ENCODE results near the gene NAT8.
"Not testable (repeated sequence)": the region's sequence is repeated elsewhere in the genome, so short reads cannot be mapped to it uniquely, and the experiment has no call there.

NAT8 gene

DNA sequence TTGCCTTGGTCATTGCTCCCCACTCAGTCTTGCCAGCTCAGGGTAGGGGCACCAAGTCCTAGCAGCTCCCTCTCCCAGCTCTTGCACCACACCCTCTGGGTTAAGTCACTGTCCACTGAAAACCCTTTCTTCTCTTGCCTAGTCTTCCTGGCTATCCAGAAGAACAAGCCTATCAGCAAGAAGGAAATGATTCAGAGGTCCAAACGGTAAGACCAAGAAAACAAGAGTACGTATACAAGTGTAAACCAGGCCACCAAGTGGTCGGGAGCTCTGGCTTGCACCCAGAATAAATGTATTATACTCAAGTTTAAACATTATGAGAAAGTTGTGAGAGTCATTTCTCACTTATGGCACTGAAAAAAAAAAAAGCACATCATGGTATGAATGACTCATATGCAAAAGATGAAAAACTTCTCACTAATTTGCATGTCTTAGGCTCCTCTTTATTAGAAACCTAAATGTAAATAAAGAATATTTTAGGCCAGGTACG lies 39.1 kb downstream of the NAT8 start:
- 93% methylated on average over 3 of the region's 4 CpGs for WGBS
- not testable (repeated sequence) for H3K9me3 ChIP-seq (ENCODE audit: insufficient read depth, low read depth, low read length); H3K4me3 ChIP-seq (ENCODE audit: low read length); H3K27ac ChIP-seq (ENCODE audit: low read depth, low read length); H3K4me1 ChIP-seq (ENCODE audit: insufficient read depth, low read length); H3K27me3 ChIP-seq (ENCODE audit: insufficient read depth, low read length); H3K9ac ChIP-seq (ENCODE audit: low read depth, low read length)
- H3K36me3 ChIP-seq (ENCODE audit: insufficient read depth, low read length), result peaks cover 26% of the 10 kb centered on the region

DNA sequence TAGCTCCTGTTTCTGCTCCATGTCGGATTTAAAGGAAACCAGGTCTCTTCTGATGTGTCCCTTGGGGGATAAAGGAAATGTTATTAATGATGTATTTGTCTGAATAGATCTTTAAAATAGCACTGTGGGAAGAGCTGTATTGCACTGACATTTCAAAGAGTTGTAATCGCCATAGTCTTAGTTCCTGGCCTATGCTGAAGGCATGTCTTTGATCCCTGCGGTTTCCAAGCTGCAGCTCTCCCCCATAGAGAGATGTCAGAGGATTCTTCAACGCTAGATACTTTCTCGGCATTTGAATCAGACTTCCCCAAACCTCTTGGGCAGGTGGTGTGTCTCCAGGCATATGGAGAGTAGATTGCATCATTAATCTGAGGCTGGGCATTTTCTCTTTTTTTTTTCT lies 40.4 kb downstream of the NAT8 start:
- no peaks in the 10 kb centered on the region for H3K27me3 ChIP-seq (ENCODE audit: insufficient read depth, low read length)
- H3K27ac ChIP-seq (ENCODE audit: low read depth, low read length), result no peak overlapping the region
- peaks cover 26% of the 10 kb centered on the region for H3K36me3 ChIP-seq (ENCODE audit: insufficient read depth, low read length)
- H3K9me3 ChIP-seq (ENCODE audit: insufficient read depth, low read depth, low read length), result no peaks in the 10 kb centered on the region
- H3K4me1 ChIP-seq (ENCODE audit: insufficient read depth, low read length), result no peaks in the 10 kb centered on the region
- 95% methylated on average over 5 of the region's 5 CpGs for WGBS
- no peak overlapping the region for H3K9ac ChIP-seq (ENCODE audit: low read depth, low read length)
- H3K4me3 ChIP-seq (ENCODE audit: low read length), result no peak overlapping the region

DNA sequence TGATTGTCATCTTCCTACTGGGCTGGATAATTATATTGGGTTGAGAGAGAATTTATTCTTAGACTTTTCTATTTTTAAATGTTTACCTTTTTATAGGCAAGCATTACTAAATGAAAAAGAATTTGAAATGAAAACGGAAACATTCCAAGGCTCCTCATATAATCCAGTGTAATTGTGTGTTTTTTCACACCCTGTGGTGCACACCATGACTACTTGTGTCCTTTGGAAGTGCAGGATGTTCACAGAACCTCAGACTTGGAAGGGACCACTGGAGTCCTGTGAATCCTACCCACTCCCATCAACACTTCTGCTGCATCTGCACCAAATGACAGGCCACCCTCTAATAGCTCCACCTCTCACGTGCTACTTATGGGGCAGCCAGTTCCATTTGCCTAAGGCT lies 48.0 kb downstream of the NAT8 start:
- no peak overlapping the region for H3K4me3 ChIP-seq (ENCODE audit: low read length)
- H3K9me3 ChIP-seq (ENCODE audit: insufficient read depth, low read depth, low read length), result peaks cover 3% of the 10 kb centered on the region; the same call in 1 of the 2 replicates
- 0 out of 2 replicates have a peak, but pooled peaks cover 2% of the 10 kb centered on the region for H3K36me3 ChIP-seq (ENCODE audit: insufficient read depth, low read length)
- no peak overlapping the region for H3K9ac ChIP-seq (ENCODE audit: low read depth, low read length)
- no peak overlapping the region for H3K27ac ChIP-seq (ENCODE audit: low read depth, low read length)
- H3K4me1 ChIP-seq (ENCODE audit: insufficient read depth, low read length), result no peaks in the 10 kb centered on the region
- 94% methylated on average over 1 of the region's 2 CpGs for WGBS
- no peaks in the 10 kb centered on the region for H3K27me3 ChIP-seq (ENCODE audit: insufficient read depth, low read length)

DNA sequence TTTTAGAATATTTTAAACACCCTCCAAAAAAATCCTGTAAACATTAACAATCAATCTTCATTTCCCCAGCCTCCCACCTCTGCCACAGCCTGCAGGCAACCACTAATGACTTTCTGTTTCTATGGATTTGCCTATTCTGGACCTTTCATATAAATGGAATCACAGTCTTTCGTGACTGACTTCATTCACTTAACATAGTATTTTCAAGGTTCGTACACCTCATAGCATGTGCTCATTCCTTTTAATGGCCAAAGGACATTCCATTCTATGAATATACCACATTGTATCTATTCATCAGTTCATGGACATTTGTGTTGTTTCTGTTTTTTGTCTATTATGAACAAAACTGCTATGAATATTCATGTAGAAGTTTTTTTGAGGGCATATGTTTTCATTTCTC lies 48.5 kb downstream of the NAT8 start:
- no peak overlapping the region for H3K27ac ChIP-seq (ENCODE audit: low read depth, low read length)
- H3K4me3 ChIP-seq (ENCODE audit: low read length), result no peak overlapping the region
- WGBS, result 97% methylated on average over 2 of the region's 2 CpGs
- peaks cover 3% of the 10 kb centered on the region; the same call in 1 of the 2 replicates for H3K9me3 ChIP-seq (ENCODE audit: insufficient read depth, low read depth, low read length)
- no peaks in the 10 kb centered on the region for H3K36me3 ChIP-seq (ENCODE audit: insufficient read depth, low read length)
- no peaks in the 10 kb centered on the region for H3K27me3 ChIP-seq (ENCODE audit: insufficient read depth, low read length)
- peaks cover under 1% of the 10 kb centered on the region; the same call in 1 of the 2 replicates for H3K4me1 ChIP-seq (ENCODE audit: insufficient read depth, low read length)
- no peak overlapping the region for H3K9ac ChIP-seq (ENCODE audit: low read depth, low read length)
